Measurements from ENCODE around the gene MRPL39. TPM values are rescaled to one million over a fixed set of nuclear protein-coding genes. Genes with fewer than 3 reads are reported as not detected.

The MRPL39 gene
- total and polyA plus RNA-seq, 3 donors from 2014 or later: 35.5 to 66.7 (median 48.8) TPM

GRCh38 chr21:25565272-25566211 is 41.7 kb downstream of the MRPL39 start:
- Histone ChIP-seq H3K27me3 (no peaks in the 10 kb centered on the region), H3K9me3 (no peaks in the 10 kb centered on the region), H3K36me3 (ENCODE audit: low read depth, missing control alignments) (no peaks in the 10 kb centered on the region), H3K4me3 (no peak overlapping the region), H3K27ac (no peak overlapping the region), H3K4me1 (peaks cover 4% of the 10 kb centered on the region)
- no peak for DNase-seq
- WGBS, 2 donors: 89 to 97% methylated on average over 3 of the region's 3 CpGs
- intact Hi-C loops (cut with DNase I; ENCODE audit: low total_unique reads): no loop called here
- TF ChIP-seq, protein P1, sequence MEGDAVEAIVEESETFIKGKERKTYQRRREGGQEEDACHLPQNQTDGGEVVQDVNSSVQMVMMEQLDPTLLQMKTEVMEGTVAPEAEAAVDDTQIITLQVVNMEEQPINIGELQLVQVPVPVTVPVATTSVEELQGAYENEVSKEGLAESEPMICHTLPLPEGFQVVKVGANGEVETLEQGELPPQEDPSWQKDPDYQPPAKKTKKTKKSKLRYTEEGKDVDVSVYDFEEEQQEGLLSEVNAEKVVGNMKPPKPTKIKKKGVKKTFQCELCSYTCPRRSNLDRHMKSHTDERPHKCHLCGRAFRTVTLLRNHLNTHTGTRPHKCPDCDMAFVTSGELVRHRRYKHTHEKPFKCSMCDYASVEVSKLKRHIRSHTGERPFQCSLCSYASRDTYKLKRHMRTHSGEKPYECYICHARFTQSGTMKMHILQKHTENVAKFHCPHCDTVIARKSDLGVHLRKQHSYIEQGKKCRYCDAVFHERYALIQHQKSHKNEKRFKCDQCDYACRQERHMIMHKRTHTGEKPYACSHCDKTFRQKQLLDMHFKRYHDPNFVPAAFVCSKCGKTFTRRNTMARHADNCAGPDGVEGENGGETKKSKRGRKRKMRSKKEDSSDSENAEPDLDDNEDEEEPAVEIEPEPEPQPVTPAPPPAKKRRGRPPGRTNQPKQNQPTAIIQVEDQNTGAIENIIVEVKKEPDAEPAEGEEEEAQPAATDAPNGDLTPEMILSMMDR (IDR thresholded peaks at IDR 0.05): no peak
- no peak for TF ChIP-seq POLR2A (IDR thresholded peaks at IDR 0.05)

GRCh38 chr21:25564349-25564948 is 42.8 kb downstream of the MRPL39 start:
- H3K4me1 ChIP-seq: peaks cover 4% of the 10 kb centered on the region
- WGBS, 2 donors: 91 to 93% methylated on average over 3 of the region's 3 CpGs
- H3K4me3 ChIP-seq: no peak overlapping the region
- no peaks in the 10 kb centered on the region for H3K27me3 ChIP-seq
- no peaks in the 10 kb centered on the region for H3K36me3 ChIP-seq (ENCODE audit: low read depth, missing control alignments)
- H3K27ac ChIP-seq: no peak overlapping the region
- TF ChIP-seq, protein P1 (IDR thresholded peaks at IDR 0.05): no peak
- no peak for TF ChIP-seq POLR2A (IDR thresholded peaks at IDR 0.05)
- intact Hi-C loops (cut with DNase I; ENCODE audit: low total_unique reads): no loop called here
- no peak for DNase-seq
- no peaks in the 10 kb centered on the region for H3K9me3 ChIP-seq

GRCh38 chr21:25563361-25564116 is 43.7 kb downstream of the MRPL39 start:
- no peak for DNase-seq
- no peaks in the 10 kb centered on the region for H3K9me3 ChIP-seq
- no peaks in the 10 kb centered on the region for H3K36me3 ChIP-seq (ENCODE audit: low read depth, missing control alignments)
- intact Hi-C loops (cut with DNase I; ENCODE audit: low total_unique reads): no loop called here
- no peak overlapping the region for H3K27ac ChIP-seq
- 84 to 87% methylated on average over 3 of the region's 3 CpGs for WGBS, 2 donors
- no peak overlapping the region for H3K4me3 ChIP-seq
- TF ChIP-seq, protein P1 (IDR thresholded peaks at IDR 0.05): no peak
- TF ChIP-seq POLR2A (IDR thresholded peaks at IDR 0.05): no peak
- H3K4me1 ChIP-seq: peaks cover 4% of the 10 kb centered on the region
- no peaks in the 10 kb centered on the region for H3K27me3 ChIP-seq

DNA sequence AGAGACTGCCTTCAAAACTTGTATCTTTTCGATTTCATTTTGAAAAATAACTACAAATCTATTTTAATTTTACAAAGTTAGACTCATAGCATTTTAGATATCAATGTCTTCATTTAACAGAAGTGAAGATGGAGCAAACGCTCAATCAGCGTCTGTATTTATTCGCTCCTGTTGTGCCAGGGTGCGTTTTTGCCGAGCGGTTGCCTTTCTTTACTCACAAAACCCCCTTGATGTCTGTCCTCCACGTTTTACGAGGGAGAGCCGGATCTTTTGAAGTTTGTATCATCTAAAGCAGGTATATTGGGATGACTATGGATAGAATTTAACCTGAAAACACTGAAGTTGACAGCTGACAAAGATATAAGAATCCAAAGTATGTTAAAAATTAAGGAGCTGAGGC is 44.6 kb downstream of the MRPL39 start:
- Histone ChIP-seq H3K9me3 (no peaks in the 10 kb centered on the region), H3K36me3 (ENCODE audit: low read depth, missing control alignments) (no peaks in the 10 kb centered on the region), H3K4me3 (peak overlapping the region in 1 of 2 donors; percentile 60), H3K4me1 (peaks cover 4% of the 10 kb centered on the region), H3K27me3 (no peaks in the 10 kb centered on the region), H3K27ac (no peak overlapping the region)
- no peak for TF ChIP-seq POLR2A (IDR thresholded peaks at IDR 0.05)
- TF ChIP-seq, protein P1 (IDR thresholded peaks at IDR 0.05): no peak
- 64 to 72% methylated on average over 10 of the region's 10 CpGs for WGBS, 2 donors
- intact Hi-C loops (cut with DNase I; ENCODE audit: low total_unique reads): no loop called here
- no peak for DNase-seq
